Dedifferentiated amniotic fluid mesenchymal stem cell (primary cell): ENCODE measurements around the gene BCAS3.
"Not testable (repeated sequence)": the region's sequence is repeated elsewhere in the genome, so short reads cannot be mapped to it uniquely, and the experiment has no call there.

Experiments
- DNase-seq: peaks from one replicate; pipeline ENCODE4 v3.0.0-alpha.2; 2016; ENCODE audit errors: extremely low spot score

BCAS3 gene

GRCh38 chr17:61337290-61337689, 659.6 kb downstream of the BCAS3 start:
- DNase-seq, result no peak

- peak; percentile 79 for DNase-seq
These were observed 660.5 kb downstream of the BCAS3 start for GRCh38 chr17:61338000-61338798.

- no peak for DNase-seq
These were observed 661.3 kb downstream of the BCAS3 start for GRCh38 chr17:61338874-61339478.

- DNase-seq, result no peak
These were observed 663.0 kb downstream of the BCAS3 start for GRCh38 chr17:61340431-61341209.

GRCh38 chr17:61343576-61343975, 665.9 kb downstream of the BCAS3 start:
- no peak for DNase-seq

- DNase-seq, result no peak
These were observed 667.4 kb downstream of the BCAS3 start for GRCh38 chr17:61345061-61345460.

- no peak for DNase-seq
These were observed 668.4 kb downstream of the BCAS3 start for GRCh38 chr17:61345825-61346666.

GRCh38 chr17:61349350-61349749, 671.7 kb downstream of the BCAS3 start:
- DNase-seq, result no peak

- DNase-seq, result no peak
These were observed 674.2 kb downstream of the BCAS3 start for GRCh38 chr17:61351745-61352407.

- DNase-seq, result no peak
These were observed 674.7 kb downstream of the BCAS3 start for GRCh38 chr17:61352408-61352770.

GRCh38 chr17:61352781-61353491, 675.3 kb downstream of the BCAS3 start:
- no peak for DNase-seq

GRCh38 chr17:61353615-61354014, 676.0 kb downstream of the BCAS3 start:
- no peak for DNase-seq

- no peak for DNase-seq
These were observed 677.5 kb downstream of the BCAS3 start for GRCh38 chr17:61354895-61355874.

- DNase-seq, result not testable (repeated sequence)
These were observed 679.4 kb downstream of the BCAS3 start for GRCh38 chr17:61357061-61357460.

GRCh38 chr17:61359513-61359912, 681.9 kb downstream of the BCAS3 start:
- not testable (repeated sequence) for DNase-seq

GRCh38 chr17:61360318-61360943, 682.8 kb downstream of the BCAS3 start:
- no peak for DNase-seq

- DNase-seq, result peak; percentile 23
These were observed 683.4 kb downstream of the BCAS3 start for GRCh38 chr17:61361084-61361483.

GRCh38 chr17:61362396-61362795, 684.7 kb downstream of the BCAS3 start:
- no peak for DNase-seq
